Gastroesophageal sphincter (tissue), 4 donors: Measurements from ENCODE around the gene FOXJ3. TPM values are rescaled to one million over a fixed set of nuclear protein-coding genes. Genes with fewer than 3 reads are reported as not detected.

Source experiments
- ATAC-seq: fragments of 150-250 bp; one replicate; pipeline ENCODE4 v1.9.1; 2016; ENCODE audit warnings: mild to moderate bottlenecking, moderate library complexity
- H3K27ac ChIP-seq, 4 donors: fragments of 200-600 bp; sonication (generic) in 3 of 4; 1 replicate in 3 of 4; 2 replicates in 1 of 4; pipeline ENCODE4 v1.5.1; 2016 to 2019
- H3K27me3 ChIP-seq: fragments of 200-600 bp; sonication (generic); one replicate; pipeline ENCODE4 v1.5.1; 2019
- H3K36me3 ChIP-seq, 2 donors: fragments of 200-600 bp; sonication (generic); one replicate each; pipeline ENCODE4 v1.5.1; 2019; ENCODE audit warnings: control low read depth in 1 of 2
- H3K4me1 ChIP-seq, 3 donors: fragments of 200-600 bp; sonication (generic); 1 replicate in 2 of 3; 2 replicates in 1 of 3; pipeline ENCODE4 v1.5.1; 2016 to 2019; ENCODE audit warnings: control low read depth in 2 of 3
- H3K4me3 ChIP-seq, 2 donors: fragments of 200-600 bp; sonication (generic); one replicate each; pipeline ENCODE4 v1.5.1; 2019; ENCODE audit warnings: mild to moderate bottlenecking in 1 of 2, moderate library complexity in 1 of 2
- H3K9me3 ChIP-seq, 3 donors: fragments of 200-600 bp; sonication (generic); one replicate each; pipeline ENCODE4 v1.5.1; 2017 to 2019; ENCODE audit warnings: control low read depth in 2 of 3
- EP300 ChIP-seq: sonication (generic); formaldehyde crosslinking; IDR thresholded peaks from one replicate; pipeline ENCODE4 v1.6.1; 2017; ENCODE audit warnings: antibody characterized with exemption, mild to moderate bottlenecking
- POLR2A ChIP-seq, 2 donors: fragments of 450-650 bp; IDR thresholded peaks; one replicate each; pipeline ENCODE4 v1.6.1; 2017; ENCODE audit warnings: antibody characterized with exemption in 2 of 2, mild to moderate bottlenecking in 2 of 2, moderate library complexity in 1 of 2
- POLR2AphosphoS5 ChIP-seq: sonication (generic); formaldehyde crosslinking; IDR thresholded peaks from one replicate; pipeline ENCODE4 v1.6.1; 2017; ENCODE audit warnings: antibody characterized with exemption
- WGBS, 2 donors: methylation state at CpG; one replicate each; pipeline ENCODE4 v1.1.5; 2018; ENCODE audit warnings: low coverage in 1 of 2; 5-methylcytosine and 5-hydroxymethylcytosine counted together
- total RNA-seq, 4 donors: library from RNA; depleted of rRNA; stranded (reverse); fragments of >200 nt; gene quantifications; one replicate each; pipeline ENCODE4 v1.1.0, GENCODE V29; 2016
- TF ChIP-seq, protein P1 (sequence below), 4 experiments: fragments of 200-600 bp in 2 of 4; fragments of 450-650 bp in 2 of 4; sonication (generic) in 1 of 4; IDR thresholded peaks; one replicate each; pipeline ENCODE4 v1.5.1; 2017 to 2019; ENCODE audit warnings: antibody characterized with exemption in 4 of 4, mild to moderate bottlenecking in 2 of 4, moderate library complexity in 2 of 4

Gene FOXJ3
- total RNA-seq, 4 donors from 2014 or later = 36.3 to 57.1 (median 41.4) TPM

DNA sequence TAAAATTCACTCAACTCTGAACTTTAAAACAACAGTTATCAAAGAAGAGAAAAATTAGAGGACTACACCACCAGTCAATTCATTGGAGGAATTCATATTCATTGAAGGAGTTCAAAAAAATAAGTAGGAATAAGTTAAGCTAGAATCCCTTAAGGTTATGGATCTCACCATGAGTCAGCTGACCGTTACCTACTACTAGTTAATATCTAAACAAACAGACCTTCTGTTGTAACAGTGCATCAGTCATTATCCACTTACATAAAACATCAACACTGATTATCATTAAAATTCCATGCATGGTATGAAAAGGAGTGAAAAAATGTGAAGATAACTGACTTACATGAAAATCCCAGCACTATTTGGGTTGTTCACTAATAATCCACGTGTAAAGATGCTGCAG, 44.9 kb downstream of the FOXJ3 start:
- H3K36me3 ChIP-seq = no peaks in the 10 kb centered on the region
- H3K27ac ChIP-seq = no peak overlapping the region
- no peaks in the 10 kb centered on the region for H3K27me3 ChIP-seq
- no peaks in the 10 kb centered on the region for H3K9me3 ChIP-seq
- H3K4me3 ChIP-seq = no peak overlapping the region
- no peaks in the 10 kb centered on the region for H3K4me1 ChIP-seq
- no peak for ATAC-seq
- 61 to 77% methylated on average over 2 of the region's 2 CpGs for WGBS, 2 donors
- TF ChIP-seq POLR2AphosphoS5 (no peak), EP300 (no peak), POLR2A (IDR thresholded peaks at IDR 0.05) (no peak)
- TF ChIP-seq, protein P1, sequence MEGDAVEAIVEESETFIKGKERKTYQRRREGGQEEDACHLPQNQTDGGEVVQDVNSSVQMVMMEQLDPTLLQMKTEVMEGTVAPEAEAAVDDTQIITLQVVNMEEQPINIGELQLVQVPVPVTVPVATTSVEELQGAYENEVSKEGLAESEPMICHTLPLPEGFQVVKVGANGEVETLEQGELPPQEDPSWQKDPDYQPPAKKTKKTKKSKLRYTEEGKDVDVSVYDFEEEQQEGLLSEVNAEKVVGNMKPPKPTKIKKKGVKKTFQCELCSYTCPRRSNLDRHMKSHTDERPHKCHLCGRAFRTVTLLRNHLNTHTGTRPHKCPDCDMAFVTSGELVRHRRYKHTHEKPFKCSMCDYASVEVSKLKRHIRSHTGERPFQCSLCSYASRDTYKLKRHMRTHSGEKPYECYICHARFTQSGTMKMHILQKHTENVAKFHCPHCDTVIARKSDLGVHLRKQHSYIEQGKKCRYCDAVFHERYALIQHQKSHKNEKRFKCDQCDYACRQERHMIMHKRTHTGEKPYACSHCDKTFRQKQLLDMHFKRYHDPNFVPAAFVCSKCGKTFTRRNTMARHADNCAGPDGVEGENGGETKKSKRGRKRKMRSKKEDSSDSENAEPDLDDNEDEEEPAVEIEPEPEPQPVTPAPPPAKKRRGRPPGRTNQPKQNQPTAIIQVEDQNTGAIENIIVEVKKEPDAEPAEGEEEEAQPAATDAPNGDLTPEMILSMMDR (IDR thresholded peaks at IDR 0.05) = no peak

DNA sequence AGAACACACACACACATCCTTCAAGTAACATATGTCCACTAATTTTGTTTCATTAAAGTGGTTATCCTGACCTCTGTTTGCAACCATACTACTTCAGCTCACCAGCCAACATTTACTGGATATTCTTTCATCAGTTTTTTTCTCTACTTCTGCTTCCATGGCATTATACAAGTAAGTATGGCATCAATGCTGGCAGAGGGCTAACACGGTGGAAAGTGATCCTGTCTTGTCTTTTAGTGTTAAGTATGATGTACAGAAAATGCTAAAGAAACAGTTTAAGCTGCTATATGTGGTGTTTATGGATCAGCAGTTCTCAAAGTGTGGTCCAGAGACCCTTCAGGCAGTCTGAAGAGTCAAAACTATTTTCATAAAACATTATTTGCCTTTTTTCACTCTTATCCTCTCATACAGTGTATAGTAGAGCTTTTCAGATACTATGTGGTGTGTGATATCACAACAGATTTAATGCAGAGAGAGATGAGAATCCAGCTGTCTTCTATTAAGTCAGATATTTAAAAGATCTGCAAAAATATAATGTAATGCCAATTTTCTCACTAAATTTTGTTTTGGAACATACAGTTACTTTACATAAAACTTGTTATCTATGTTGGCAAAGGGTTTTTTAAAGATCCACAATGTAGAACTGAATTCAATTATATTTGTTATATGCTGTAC, 46.6 kb downstream of the FOXJ3 start:
- no peaks in the 10 kb centered on the region for H3K36me3 ChIP-seq
- H3K27me3 ChIP-seq = no peaks in the 10 kb centered on the region
- no peak overlapping the region for H3K4me3 ChIP-seq
- no peaks in the 10 kb centered on the region for H3K9me3 ChIP-seq
- no peak for ATAC-seq
- WGBS, 2 donors = 57 to 79% methylated on average over 1 of the region's 1 CpG
- no peaks in the 10 kb centered on the region for H3K4me1 ChIP-seq
- TF ChIP-seq, protein P1 (IDR thresholded peaks at IDR 0.05) = no peak
- no peak for TF ChIP-seq POLR2A (IDR thresholded peaks at IDR 0.05)
- TF ChIP-seq POLR2AphosphoS5 = no peak
- TF ChIP-seq EP300 = no peak
- H3K27ac ChIP-seq = no peak overlapping the region

GRCh38 chr1:42282867-42283583, 52.0 kb downstream of the FOXJ3 start:
- ATAC-seq = no peak
- no peak for TF ChIP-seq EP300
- no peak for TF ChIP-seq POLR2A (IDR thresholded peaks at IDR 0.05)
- TF ChIP-seq, protein P1 (IDR thresholded peaks at IDR 0.05) = no peak
- no peak for TF ChIP-seq POLR2AphosphoS5
- no peaks in the 10 kb centered on the region for H3K36me3 ChIP-seq
- no peaks in the 10 kb centered on the region for H3K9me3 ChIP-seq
- peaks cover 0 to 28% (median 3%) of the 10 kb centered on the region in 3 donors for H3K4me1 ChIP-seq
- 90 to 94% methylated on average over 2 to 4 of the region's 5 CpGs for WGBS, 2 donors
- no peak overlapping the region for H3K4me3 ChIP-seq
- no peak overlapping the region for H3K27ac ChIP-seq
- H3K27me3 ChIP-seq = no peaks in the 10 kb centered on the region

- H3K27me3 ChIP-seq = no peaks in the 10 kb centered on the region
- peaks cover 0 to 1% of the 10 kb centered on the region in 2 donors for H3K36me3 ChIP-seq
- H3K27ac ChIP-seq = no peak overlapping the region
- H3K4me3 ChIP-seq = no peak overlapping the region
- peaks cover 0 to 28% (median 3%) of the 10 kb centered on the region in 3 donors for H3K4me1 ChIP-seq
- WGBS, 2 donors = 71 to 82% methylated on average over 1 to 2 of the region's 2 CpGs
- no peaks in the 10 kb centered on the region for H3K9me3 ChIP-seq
- ATAC-seq = peak; percentile 71
- TF ChIP-seq EP300 (no peak), POLR2AphosphoS5 (no peak), POLR2A (IDR thresholded peaks at IDR 0.05) (no peak)
- TF ChIP-seq, protein P1 (IDR thresholded peaks at IDR 0.05) = no peak
These were observed 52.9 kb downstream of the FOXJ3 start for GRCh38 chr1:42282024-42282579.
